HG03039 (cell line): ENCODE results near the gene CCDC116.
A peak's percentile ranks its signal among the peaks of the same experiment; 100 is the strongest.
"Not testable (repeated sequence)": the region's sequence is repeated elsewhere in the genome, so short reads cannot be mapped to it uniquely, and the experiment has no call there.

Source experiments
- ATAC-seq: cut with Tn5 transposase; IDR thresholded peaks from one replicate; pipeline ENCODE4 v1.9.1; 2021; ENCODE audit warnings: mild to moderate bottlenecking, moderate library complexity; ENCODE audit not compliant: unreplicated experiment

The CCDC116 gene

DNA sequence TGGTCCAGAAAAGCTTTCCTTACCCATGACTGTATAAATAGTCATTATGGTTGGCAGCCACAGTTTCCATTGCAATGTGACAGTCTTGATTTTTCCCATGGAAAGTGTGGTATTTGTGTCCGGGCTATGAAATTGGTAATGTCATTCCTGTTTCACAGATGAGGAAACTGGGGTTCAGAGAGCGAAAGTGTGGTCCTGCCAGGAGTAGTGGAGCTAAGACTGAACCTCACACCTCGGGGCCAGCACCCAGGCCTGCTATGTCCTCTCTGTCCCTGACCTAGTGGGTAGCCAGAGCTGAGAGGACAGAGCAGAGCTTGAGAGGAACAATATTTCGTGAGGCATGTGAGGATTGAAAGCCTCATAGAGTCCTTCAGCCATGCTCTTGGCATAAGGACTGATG lies 1.5 kb upstream of the CCDC116 start:
- no peak for ATAC-seq

DNA sequence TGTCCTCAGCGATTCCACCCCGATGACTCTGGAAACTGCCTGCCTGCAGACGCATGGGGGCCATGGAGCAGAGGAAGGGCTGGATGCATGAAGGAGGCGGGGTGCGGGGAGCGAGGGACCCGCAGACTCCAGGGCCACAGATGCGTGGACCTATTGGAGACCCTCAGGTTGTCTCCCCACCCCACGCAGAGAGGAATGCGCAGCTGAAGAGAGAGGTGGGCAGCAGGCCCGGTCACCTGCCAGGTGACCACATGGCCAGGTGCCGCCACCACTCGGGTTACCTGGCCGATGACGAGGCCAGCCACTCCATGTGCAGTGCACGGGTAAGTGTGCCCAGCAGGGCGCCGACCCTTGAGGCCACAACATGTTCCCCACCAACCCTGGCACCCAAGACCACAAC lies 371 bp downstream of the CCDC116 start:
- no peak for ATAC-seq

DNA sequence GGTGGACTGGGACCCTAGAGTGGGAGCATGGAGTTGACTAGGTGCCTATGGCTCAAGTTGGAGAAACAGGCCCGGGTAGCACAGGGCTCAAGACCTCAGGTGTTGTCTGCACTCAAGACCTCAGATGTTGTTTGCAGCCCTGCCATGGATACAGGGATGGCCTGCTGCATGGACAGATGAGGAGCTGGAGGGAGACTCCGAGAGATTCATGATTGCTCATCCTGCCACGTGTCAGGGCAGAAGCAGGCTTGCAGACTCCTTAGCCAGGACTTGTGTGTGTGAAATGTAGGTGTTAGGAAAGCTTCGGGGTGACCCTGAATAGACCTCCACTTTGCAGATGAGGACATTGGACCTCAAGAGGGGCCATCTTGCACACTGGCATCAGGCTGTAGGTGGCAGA lies 921 bp downstream of the CCDC116 start:
- no peak for ATAC-seq

DNA sequence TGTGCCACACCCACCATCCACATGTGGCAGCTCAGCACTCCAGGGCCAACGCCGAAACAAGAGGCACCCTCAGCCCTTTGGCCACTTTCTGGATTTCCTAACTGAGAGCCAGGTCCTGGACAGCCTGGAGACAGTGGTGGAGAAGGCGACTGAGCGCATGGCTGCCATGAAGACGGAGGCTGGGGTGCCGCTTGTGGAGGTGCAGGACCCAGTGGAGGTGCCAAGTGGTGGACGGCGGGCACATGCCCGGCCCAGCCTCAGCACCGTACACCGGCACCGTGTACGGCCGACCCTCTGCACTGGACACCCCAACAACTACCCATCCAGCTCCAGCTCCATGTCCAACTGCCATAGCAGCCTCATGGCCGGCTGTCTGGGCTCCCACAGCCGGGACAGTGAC lies 1.5 kb downstream of the CCDC116 start:
- no peak for ATAC-seq

DNA sequence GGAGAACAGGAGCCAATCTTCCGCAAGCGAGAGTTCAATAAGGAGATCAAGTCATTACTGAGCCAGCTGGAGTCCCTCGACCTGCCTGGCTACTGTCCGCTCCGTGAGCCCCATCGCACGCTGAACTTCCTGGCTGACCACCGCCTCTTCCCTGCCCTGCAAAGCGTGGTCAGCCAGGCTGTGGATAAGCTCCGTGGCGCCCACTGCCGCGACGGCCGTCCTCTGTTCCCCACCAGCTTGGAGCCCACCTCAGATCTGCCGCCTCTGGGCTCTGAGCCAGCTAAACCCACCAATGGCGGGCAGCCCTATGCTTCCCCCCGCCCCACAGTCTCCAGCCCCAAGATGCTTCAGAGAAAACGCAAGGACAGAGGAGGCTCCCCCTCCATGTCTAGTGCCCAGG lies 2.3 kb downstream of the CCDC116 start:
- no peak for ATAC-seq

DNA sequence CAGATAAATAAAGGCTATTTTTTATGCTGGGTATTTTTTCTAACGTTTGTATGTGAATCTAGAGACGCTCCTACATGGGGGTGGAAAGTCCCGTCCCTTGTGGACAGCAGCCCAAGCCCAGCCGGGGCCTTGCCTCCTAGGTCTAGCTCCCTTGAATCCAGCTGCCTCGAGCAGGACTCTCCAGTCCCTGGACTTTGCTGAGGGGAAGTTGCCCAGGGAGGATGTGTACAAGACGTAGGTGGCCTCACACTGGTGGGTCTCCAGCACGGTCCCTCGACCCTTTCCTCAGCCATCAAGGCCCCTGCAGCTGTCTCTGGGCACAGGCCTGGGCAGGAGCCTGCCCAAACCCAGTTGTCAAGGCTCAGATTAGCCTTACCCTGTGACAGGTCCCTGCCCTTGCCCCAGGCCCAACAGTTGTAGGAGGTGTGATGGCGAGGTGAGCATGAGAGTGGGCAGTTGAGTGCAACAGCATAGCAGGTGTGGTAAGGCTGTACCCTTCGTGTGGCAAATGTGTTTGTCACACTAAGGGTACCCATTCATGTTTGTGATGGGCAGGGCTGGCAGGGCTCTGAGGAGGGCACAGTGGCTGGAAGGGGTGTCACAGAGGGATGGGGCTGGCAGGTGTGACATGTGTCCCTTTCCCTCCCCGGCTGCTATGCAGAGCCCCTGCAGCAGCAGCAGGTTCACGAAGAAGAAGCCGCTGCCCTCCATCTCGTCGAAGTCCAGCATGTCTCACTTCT lies 3.4 kb downstream of the CCDC116 start:
- no peak for ATAC-seq

DNA sequence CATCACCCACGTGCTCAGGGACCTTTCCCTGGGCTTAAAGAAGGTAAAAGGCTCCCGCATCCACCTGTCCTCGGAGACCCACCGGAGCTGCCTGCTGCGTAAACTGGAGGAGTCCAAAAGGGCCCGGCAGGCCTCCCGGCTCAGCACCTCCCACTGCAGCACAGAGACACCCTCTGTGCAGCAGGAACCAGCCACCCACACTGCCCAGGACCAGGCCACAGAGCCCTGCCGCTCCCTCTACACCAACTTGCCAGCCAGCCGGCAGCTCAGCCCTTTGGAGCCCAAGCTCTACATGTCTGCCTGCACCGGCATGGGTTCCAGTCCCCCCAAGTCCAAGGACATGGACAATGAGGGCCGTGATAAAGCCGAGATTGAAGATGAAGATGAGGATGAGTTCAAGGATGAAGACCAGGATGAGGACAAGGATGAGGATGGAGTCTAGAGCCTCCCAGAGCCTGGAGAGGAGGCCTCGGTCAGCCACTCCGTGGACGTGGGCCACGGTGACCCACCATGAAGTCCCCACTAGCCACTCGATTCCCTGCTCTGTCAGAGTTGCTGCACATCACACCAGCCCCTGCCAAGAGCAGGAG lies 4.2 kb downstream of the CCDC116 start:
- no peak for ATAC-seq

DNA sequence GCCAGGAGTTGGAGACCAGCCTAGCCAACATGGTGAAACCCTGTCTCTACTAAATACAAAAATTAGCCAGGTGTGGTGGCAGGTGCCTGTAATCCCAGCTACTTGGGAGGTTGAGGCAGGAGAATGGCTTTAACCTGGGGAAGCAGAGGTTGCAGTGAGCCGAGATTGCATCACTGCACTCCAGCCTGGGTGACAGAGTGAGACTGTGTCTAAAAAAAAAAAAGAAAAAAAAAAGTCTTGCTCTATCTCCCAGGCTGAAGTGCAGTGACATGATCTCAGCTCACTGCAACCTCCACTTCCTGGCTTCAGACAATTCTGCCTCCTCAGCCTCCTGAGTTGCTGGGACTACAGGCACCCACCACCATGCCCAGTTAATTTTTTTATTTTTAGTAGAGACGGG lies 4.9 kb downstream of the CCDC116 start:
- not testable (repeated sequence) for ATAC-seq

DNA sequence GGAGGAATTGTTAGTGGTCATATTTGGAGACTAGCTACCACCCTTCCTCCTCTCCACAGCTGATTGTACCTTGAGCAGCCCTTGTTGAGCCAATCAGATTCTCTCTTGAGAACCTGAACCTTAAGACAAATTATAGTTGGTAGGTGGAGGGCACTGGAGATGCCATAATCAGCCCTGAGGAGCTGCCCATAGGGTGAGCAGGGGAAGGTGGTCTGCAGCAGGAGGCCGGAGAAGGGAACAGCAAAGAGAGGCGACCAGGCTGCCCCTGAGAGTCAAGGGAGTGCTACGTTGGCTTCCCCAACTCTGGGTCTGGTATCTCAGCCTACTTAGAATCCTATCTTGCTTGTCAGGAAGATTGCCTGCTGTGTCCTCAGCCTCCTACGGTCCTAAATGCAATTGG lies 6.8 kb downstream of the CCDC116 start:
- no peak for ATAC-seq

DNA sequence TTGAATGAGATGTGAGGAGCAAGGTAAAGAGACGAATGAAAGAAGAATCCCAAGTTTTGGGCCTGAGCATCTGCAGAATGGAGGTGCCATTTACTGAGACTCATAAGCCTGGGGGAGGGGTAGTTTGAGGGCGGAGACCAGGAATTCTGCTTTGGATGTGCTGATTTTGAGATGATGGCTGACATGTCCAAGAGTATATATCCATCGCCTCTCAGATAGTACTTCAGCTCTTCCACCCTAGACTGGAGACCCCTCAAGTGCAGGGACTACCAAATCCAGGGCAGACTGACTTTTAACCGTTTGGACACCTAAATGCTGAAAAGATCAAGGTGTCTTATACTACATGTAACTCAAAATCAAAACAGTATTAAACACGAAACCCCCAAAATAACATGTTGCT lies 8.2 kb downstream of the CCDC116 start:
- ATAC-seq: no peak

DNA sequence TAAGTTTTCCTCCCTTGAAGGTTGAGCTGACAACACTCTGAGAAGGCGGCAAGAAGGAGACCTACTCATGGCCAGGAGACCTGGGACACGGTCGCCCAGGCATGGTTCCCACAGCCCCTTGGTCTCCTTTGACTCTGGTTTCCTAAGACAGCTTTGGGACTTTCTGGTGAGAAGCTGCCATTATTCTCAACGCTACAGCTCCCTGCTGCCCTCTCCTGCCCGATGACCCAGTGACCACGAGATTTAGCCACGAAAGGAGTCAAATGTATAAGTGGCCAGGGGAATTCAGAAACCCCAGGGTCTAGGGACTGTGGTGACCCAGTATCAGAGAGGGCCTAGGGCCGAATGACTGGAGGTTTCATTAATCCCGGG lies 8.8 kb downstream of the CCDC116 start:
- ATAC-seq: peak; percentile 10

DNA sequence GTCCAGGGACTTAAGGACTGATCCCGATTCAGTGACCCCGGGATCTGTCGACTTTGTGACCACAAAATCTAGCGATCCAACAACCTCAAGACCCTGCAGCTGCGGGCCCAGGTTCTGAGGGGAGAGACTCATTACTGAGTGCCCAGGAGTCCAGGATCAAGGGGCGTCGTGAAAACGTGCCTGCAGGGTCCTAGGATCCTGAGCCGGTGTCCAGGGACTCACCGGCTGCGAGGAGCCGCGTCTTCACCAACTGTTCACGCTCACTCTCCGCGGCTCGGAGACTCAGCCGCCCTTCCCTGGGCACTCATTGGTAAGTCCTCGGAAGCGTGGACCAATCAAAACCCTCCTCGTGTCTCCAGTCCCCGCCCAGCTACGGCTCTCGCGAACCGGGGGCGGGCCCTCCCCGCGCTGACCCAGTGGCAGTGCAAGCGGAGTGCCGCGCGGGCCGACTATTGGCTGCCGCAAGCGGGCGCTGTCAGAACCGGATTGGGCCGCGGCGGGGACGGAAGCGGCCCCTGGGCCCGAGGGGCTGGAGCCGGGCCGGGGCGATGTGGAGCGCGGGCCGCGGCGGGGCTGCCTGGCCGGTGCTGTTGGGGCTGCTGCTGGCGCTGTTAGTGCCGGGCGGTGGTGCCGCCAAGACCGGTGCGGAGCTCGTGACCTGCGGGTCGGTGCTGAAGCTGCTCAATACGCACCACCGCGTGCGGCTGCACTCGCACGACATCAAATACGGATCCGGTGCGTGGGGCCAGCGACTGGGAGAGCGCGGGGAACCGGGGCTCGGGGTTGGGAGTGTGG lies 9.4 kb downstream of the CCDC116 start, which contains the start of gene SDF2L1:
Gene SDF2L1 (plus strand): TSS at position 514 of the 795 bp plus-strand sequence. CDS start 35 bp downstream, at position 549.
- peak; percentile 89 for ATAC-seq

DNA sequence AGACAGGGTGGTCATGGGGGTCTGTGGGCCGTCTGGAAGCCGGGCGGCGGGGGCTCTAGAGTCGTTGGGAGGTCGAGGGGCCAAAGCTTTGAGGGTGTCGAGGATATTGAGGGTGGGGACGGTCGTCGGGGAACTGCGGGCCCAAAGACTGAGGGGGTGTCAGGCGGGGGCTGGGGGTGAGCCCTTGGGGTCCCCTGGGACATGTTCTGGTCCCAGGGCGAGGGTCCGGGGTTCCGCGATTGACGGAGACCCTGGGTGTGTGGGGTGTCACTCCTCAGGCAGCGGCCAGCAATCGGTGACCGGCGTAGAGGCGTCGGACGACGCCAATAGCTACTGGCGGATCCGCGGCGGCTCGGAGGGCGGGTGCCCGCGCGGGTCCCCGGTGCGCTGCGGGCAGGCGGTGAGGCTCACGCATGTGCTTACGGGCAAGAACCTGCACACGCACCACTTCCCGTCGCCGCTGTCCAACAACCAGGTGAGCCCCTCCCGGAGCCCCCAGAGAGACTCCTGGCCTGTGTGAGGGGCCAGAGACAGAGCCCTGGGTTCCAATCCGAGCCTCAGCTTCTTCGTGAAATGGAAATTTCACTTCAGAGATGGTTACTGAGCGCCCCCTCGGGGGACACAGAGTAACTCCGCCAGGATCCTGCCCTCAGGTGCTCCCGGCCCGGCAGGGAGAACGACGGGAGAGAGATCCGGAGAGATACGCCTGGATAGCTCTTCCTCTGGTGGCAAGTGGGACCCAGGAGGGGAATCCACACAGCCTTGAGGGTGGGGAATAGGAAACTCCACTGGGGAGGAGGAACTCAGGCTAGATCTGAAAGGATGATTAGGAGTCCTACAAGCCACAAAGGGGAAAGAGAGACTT lies 10.3 kb downstream of the CCDC116 start:
- no peak for ATAC-seq

DNA sequence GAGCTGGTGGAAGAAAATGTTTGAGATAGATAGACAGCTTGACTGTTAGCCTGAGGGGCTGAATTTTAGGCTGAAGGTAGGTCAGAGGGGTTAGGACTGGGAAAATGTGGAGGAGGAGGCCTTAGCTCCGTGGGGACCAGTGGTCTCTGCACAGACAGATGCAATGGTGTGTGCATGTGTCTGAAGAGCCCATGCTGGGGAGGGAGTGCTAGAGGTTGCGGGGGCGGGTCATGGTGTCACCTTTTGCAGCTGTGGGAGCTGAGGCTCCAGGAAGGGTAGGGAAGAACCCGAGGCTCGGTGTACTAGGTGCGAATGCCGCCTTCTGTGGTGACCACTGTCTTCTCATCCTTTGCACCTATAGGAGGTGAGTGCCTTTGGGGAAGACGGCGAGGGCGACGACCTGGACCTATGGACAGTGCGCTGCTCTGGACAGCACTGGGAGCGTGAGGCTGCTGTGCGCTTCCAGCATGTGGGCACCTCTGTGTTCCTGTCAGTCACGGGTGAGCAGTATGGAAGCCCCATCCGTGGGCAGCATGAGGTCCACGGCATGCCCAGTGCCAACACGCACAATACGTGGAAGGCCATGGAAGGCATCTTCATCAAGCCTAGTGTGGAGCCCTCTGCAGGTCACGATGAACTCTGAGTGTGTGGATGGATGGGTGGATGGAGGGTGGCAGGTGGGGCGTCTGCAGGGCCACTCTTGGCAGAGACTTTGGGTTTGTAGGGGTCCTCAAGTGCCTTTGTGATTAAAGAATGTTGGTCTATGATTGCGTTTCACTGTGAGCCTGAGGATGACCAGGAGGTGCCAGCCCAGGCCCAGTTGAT lies 11.2 kb downstream of the CCDC116 start:
- no peak for ATAC-seq

DNA sequence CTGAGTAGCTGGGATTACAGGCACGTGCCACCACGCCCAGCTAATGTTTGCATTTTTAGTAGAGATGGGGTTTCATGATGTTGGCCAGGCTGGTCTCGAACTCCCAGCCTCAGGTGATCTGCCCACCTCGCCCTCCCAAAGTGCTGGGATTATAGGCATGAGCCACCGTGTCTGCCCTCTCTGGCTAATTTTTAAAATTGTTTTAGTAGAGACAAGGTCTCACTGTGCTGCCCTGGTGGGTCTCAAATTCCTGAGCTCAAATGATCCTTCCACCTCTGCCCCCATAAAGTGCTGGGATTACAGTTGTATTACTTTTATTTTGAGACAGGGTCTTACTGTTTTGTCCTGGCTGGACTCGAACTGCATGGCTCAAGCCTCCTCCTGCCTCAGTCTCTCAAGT lies 13.0 kb downstream of the CCDC116 start:
- ATAC-seq: not testable (repeated sequence)

DNA sequence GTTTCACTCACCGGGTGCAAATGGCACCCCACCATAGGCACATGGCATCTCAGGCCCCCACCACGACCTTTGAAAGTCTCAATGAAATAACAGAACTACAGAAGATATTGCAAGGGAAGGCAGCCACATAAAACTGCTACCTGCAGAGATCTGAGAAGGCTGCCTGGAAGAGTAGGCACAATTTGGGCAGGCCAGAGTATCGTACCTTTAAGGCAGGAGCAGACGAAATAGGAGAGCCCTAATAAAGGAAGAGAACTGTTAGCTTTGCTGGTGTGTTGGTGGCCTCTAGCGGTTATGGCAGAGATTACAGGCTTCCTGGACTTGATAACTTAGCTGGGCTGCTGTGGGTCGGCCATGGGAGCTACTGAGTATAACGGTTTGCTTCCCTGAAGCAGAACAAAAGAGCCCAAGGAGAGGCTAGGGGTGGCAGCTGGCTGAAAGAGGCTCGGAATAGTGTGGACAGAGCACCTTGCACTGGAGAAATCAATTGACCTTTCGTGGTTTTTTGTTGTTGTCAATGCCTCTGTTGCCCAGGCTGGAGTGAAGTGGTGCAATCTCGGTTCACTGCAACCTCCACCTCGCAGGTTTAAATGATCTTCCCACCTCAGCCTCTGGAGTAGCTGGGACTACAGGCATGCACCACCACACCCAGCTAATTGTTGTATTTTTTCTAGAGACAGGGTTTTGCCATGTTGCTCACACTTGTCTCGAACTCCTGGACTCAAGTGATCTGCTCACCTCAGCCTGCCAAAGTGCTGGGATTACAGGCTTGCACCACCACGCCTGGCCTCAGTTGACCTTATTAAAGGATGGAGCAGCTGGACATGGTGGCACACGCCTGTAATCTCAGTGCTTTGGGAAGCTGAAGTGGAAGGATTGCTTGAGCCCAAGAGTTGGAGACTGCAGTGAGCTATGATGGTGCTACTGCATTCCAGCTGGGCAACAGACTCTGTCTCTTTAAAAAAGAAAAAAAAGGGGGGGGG lies 14.3 kb downstream of the CCDC116 start:
- no peak for ATAC-seq

DNA sequence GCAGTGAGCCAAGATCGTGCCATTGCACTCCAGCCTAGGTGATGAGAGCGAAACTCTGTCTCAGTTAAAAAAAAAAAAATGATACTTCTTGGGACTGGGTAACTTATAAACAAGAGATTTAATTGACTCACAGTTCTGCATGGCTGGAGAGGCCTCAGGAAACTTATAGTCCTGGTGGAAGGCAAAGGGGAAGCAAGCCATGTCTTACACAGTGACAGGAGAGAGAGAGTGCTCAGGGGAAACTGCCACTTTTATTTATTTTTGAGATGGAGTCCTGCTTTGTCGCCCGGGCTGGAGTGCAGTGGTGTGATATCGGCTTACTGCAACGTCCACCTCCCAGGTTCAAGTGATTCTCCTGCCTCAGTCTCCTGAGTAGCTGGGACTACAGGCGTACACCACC lies 17.7 kb downstream of the CCDC116 start:
- ATAC-seq: no peak

DNA sequence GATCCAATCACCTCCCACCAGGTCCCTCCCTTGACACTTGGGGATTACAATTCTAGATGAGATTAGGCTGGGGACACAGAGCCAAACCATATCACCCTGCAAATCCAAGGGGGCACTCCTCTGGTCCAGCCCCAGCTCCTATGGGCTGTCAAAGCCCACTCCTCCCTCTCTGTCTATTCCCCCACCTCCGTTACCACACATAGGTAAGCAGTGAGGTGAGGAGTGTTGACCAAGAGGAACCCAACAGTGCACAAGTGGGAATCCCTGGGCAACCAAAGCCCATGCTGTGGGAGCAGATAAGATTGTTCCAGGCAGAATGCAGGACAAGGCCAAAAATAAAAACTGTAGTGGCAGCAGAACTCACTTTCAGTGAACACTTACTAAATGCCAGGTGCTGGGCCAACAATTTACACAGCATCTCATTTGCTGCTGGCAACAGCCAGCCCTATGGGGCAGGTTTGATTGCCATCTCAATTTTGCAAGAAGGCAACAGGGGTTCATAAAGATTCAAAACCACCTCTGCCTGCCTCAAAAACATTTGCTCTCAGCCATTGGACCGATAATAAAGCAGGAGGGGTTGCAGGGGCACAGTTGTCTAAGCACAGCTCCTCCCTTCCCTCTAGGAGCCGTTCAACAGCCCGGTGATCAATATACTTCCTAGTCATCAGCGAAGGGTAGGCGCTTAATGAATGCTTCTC lies 18.4 kb downstream of the CCDC116 start:
- no peak for ATAC-seq
